Measurements from ENCODE around the gene TRAK2. TPM values are rescaled to one million over a fixed set of nuclear protein-coding genes. Genes with fewer than 3 reads are reported as not detected.

Gene TRAK2
- total and polyA plus RNA-seq, 2 of the 8 experiments (the other 6 are each of a cell fraction or from before 2014, with no cell fraction given): 4.5 to 15.7 TPM

DNA sequence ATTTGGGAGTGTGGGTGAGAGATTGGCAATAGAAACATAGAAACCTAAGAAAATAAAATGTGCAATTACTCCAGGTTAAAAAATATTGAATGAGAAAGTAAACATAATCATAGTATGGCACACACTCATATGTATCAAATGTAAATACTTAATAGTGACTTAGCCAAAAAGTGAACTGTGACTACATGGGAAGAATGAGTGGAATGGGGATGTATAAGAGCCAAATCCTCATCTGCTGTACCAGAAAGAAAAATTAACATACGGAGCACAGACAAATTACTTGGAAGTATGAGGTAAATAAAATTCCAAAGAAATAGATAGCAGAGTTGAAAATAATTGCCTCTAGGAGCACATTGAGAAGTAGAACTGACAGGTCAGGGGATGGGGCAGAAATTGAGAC is 98.1 kb downstream of the TRAK2 start (continued):
- TF ChIP-seq, protein P1, sequence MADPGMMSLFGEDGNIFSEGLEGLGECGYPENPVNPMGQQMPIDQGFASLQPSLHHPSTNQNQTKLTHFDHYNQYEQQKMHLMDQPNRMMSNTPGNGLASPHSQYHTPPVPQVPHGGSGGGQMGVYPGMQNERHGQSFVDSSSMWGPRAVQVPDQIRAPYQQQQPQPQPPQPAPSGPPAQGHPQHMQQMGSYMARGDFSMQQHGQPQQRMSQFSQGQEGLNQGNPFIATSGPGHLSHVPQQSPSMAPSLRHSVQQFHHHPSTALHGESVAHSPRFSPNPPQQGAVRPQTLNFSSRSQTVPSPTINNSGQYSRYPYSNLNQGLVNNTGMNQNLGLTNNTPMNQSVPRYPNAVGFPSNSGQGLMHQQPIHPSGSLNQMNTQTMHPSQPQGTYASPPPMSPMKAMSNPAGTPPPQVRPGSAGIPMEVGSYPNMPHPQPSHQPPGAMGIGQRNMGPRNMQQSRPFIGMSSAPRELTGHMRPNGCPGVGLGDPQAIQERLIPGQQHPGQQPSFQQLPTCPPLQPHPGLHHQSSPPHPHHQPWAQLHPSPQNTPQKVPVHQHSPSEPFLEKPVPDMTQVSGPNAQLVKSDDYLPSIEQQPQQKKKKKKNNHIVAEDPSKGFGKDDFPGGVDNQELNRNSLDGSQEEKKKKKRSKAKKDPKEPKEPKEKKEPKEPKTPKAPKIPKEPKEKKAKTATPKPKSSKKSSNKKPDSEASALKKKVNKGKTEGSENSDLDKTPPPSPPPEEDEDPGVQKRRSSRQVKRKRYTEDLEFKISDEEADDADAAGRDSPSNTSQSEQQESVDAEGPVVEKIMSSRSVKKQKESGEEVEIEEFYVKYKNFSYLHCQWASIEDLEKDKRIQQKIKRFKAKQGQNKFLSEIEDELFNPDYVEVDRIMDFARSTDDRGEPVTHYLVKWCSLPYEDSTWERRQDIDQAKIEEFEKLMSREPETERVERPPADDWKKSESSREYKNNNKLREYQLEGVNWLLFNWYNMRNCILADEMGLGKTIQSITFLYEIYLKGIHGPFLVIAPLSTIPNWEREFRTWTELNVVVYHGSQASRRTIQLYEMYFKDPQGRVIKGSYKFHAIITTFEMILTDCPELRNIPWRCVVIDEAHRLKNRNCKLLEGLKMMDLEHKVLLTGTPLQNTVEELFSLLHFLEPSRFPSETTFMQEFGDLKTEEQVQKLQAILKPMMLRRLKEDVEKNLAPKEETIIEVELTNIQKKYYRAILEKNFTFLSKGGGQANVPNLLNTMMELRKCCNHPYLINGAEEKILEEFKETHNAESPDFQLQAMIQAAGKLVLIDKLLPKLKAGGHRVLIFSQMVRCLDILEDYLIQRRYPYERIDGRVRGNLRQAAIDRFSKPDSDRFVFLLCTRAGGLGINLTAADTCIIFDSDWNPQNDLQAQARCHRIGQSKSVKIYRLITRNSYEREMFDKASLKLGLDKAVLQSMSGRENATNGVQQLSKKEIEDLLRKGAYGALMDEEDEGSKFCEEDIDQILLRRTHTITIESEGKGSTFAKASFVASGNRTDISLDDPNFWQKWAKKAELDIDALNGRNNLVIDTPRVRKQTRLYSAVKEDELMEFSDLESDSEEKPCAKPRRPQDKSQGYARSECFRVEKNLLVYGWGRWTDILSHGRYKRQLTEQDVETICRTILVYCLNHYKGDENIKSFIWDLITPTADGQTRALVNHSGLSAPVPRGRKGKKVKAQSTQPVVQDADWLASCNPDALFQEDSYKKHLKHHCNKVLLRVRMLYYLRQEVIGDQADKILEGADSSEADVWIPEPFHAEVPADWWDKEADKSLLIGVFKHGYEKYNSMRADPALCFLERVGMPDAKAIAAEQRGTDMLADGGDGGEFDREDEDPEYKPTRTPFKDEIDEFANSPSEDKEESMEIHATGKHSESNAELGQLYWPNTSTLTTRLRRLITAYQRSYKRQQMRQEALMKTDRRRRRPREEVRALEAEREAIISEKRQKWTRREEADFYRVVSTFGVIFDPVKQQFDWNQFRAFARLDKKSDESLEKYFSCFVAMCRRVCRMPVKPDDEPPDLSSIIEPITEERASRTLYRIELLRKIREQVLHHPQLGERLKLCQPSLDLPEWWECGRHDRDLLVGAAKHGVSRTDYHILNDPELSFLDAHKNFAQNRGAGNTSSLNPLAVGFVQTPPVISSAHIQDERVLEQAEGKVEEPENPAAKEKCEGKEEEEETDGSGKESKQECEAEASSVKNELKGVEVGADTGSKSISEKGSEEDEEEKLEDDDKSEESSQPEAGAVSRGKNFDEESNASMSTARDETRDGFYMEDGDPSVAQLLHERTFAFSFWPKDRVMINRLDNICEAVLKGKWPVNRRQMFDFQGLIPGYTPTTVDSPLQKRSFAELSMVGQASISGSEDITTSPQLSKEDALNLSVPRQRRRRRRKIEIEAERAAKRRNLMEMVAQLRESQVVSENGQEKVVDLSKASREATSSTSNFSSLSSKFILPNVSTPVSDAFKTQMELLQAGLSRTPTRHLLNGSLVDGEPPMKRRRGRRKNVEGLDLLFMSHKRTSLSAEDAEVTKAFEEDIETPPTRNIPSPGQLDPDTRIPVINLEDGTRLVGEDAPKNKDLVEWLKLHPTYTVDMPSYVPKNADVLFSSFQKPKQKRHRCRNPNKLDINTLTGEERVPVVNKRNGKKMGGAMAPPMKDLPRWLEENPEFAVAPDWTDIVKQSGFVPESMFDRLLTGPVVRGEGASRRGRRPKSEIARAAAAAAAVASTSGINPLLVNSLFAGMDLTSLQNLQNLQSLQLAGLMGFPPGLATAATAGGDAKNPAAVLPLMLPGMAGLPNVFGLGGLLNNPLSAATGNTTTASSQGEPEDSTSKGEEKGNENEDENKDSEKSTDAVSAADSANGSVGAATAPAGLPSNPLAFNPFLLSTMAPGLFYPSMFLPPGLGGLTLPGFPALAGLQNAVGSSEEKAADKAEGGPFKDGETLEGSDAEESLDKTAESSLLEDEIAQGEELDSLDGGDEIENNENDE (IDR thresholded peaks at IDR 0.05; ENCODE audit: insufficient replicate concordance, low read length): no peak

Data from H1 (cell line).